GM21381 (cell line): ENCODE data around the gene CLCNKB.
"Not testable (repeated sequence)": the region's sequence is repeated elsewhere in the genome, so short reads cannot be mapped to it uniquely, and the experiment has no call there.

Experiments
- ATAC-seq: cut with Tn5 transposase; IDR thresholded peaks from one replicate; pipeline ENCODE4 v1.9.1; 2021; ENCODE audit warnings: mild to moderate bottlenecking, moderate library complexity; ENCODE audit not compliant: unreplicated experiment

The CLCNKB gene

DNA sequence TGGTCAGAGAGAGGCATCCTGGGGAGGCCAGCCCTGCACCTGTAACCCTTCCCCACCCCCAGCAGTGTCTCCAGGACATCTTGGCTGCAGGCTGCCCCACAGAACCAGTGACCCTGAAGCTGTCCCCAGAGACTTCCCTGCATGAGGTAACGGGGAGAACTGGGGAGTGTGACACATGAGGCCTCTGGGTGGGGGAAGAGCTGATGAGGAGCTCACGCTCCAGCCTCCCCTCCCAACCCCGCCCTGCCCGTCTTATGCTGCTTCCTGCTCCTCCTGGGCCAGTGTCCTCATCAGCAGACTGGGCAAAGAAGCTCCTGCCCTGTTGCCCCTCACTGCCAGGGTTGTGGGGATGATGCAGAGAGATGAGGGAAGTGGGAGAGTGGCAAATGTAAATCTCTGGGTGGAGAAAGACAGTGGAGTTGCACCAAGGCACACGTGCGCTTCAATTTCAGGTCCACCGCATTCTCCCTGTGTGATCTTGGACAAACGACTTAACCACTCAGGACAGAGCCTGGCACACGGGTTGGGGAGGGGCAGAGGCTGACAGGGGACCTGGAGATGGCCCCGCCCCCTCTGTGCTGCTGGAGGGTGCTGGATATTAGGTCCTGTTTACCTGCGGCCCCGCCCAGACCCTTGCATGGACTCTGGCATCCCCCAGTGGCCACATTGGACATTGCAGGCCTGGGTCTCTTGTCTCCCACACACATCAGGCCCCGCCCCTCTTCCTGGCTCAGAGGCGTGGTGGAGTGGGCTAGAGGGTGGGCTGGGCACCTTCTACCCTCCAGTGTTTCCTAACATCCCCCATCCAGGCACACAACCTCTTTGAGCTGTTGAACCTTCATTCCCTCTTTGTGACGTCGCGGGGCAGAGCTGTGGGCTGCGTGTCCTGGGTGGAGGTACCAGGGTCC lies 12.3 kb downstream of the CLCNKB start:
- ATAC-seq, result peak; percentile 69

DNA sequence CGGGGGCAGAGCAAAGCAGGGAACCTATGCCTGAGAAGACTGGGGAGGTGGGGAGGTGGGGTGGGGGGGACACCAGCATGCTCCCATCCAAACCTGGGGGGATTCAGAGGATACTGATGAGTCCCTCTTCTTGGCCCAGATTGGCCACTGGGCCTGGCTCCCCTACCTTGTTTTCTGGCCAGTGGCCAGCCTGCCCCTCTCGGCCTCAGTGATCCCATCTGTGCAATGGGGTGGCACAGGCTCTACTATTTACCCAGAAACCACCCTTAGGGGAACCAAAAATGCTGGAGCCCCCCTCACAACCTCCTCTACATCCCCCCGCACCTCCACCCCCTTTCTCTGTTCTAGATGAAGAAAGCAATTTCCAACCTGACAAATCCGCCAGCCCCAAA lies 12.9 kb downstream of the CLCNKB start:
- not testable (repeated sequence) for ATAC-seq

DNA sequence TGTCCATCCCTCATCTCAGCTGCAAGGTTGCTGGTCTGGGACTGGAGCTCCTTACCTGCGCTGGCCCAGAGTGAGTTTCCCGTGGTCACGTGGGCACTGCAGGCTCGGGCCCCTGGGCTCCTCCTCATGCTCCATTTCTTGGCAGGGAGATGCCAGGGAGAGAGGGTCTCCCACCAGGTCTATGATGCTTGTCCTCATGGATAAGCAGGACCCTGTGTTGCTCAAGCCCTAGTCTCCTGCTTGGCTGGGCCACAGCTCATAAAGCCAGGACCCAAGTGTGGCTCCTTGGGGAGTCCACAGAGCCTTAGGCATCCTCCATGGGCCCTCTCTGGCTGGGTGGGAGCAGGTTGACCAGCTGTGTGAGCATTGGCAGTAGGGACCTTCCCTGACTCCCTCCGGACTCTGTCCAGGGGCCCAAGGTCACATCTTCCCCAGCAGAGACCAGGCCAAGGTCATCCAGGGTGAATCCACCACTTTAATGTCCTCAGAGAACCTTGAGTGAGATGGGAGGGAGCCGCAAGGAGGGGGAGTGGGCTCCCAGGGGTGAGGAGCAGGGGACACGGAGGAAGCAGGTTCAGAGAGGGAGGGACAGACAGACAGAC lies 13.8 kb downstream of the CLCNKB start:
- ATAC-seq, result not testable (repeated sequence)

DNA sequence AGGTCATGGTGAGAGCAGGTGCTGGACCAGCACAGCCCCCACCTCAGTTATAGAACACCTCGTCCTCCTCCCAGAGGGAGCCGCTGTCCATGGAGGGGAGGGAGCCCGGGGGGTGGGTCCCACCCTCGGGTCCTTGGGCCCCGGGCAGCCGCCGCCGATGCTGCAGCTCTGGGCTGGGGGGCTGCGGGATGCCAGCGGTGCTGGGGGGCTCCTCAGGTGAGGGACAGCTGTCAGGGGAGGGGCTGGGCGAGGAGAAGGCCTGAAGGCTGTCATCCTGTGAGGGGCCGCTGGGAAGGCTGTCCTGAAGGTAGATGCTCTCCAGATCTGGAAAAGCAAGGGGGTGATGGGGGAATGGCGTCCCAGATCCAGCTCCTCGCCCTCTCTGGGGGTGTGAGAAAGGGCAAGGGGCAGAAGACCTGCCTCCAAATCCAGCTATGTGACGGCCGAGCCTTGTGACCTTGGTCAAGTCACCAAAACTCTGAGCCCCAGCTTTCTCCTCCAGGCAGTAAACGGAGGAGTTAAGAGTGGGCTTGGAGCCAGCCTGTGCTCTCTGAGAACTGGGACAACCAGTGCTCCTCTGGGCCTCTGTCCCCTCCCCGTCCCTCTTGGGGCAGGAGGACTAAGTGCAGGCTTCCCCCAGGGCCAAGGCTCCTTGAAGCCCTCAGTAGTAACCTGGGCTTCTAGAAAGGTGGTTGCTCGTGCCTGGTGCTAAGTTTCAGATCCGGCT lies 15.0 kb downstream of the CLCNKB start:
- ATAC-seq, result not testable (repeated sequence)

DNA sequence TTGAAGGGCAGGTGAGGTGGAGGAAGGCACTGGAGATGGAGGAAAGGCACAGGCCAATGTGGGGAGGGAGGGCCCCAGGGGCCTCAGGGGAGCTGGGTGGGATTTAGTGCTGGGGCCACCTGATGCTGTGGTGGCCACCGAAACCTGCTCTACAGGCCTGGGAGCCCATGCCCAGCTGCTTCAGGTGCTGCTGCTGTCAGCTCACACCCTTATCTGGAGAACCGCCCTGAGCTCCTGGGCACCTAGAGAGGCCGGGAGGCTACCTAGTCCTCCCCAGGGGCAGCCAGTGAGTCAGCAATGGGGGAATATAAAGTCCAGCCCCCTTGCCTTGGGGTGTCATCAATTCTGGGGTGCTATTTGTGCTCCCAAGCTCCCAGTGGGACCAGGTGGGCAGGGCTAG lies 17.7 kb downstream of the CLCNKB start:
- ATAC-seq, result no peak

DNA sequence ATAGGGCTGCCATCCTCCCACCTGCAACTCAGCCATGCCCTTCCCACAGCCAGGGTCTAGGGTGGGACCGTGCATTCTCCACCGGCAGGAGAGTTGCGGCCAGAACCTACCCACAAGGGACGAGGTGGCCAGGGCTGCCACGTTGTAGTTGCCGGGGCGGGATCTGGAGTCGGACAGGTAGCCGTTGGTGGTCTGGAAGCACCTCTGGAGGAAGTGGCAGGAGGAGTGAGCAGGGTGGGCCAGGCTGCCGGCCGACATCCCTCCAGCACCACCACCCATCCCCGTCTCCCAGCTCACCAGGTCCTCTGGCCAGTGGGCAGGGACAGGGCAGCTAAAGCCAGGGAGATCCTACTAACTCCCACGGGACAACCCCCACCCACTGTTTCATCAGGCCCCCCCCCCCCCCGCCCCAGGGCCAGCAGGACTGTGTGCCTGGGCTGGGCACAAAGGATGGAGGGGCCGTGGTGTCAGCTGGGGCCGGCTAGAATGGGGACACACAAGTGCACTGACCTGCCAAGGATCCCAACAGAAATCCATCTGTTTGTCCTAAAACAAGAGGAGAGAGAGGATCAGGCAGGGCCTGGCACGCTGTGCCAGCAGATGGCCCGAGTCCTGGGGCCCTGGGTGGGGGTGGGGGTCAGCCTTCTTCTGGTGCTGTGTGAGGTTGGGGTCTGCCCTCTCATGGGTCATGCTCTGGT lies 18.6 kb downstream of the CLCNKB start:
- not testable (repeated sequence) for ATAC-seq

DNA sequence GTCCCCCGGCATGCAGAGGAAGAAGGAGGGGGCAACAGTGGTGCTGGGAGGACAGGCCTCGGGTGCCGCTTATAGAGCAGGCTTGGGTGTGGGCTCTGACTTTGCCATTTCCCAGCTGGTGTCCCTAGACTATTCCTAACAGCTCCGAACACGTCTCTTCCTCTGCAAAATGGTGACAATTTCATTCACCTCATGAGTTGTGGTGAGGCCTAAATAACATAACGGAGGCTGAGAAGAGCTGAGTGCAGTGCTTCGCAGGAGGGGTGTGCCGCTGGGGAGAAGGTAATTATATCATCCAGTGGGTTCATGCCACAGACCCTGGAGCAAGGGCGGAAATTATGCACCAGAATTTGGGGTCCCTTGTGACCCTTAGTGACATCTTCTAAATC lies 19.1 kb downstream of the CLCNKB start:
- ATAC-seq, result not testable (repeated sequence)

DNA sequence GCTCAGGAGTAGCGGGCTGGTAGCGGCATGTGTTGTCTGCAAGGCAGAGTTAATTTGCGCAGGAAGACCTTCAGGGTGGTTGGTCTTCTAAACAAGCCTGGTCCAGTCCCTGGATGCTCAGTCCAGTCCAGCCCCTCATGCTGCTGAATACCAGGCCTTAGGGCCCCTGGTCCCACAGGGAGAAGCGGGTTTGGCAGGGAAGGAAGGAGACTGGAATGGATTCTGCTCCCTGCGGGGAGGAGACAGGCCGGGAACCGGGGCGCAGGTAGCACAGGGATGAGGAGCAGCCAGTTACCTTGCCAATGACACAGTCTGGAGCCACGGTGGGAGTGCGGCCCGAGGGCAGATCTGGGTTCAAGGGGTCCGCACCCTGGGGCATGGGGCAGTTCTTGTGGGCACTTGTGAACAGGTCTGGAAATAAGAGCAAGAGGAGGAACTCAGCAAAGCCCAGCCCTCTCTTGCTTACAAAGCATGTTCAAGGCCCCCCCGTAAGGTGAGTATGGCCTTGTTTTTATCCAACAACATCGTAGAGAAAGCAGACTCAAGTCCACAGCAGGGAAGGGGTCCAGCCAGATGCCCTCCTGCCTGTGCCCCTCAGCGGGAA lies 19.7 kb downstream of the CLCNKB start:
- ATAC-seq, result no peak

DNA sequence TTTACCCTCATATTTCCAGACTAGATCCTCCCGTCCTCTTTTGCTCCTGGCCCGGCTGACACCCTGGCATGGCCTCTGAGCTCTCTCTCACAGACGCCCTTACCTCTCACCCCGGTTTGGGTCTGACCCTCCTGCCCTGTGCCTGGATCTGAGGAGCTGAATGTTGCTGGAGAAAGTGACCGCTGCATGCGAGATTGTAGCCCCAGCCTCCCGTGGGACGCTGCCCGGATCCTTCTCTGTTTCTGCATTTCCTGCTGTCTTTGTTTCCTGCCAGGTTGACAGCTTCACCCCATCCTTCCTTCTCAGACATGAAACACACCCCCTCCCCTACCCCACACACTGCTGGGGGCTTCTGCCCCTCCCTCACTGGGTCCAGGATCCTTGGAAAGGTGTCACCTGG lies 20.3 kb downstream of the CLCNKB start:
- no peak for ATAC-seq

DNA sequence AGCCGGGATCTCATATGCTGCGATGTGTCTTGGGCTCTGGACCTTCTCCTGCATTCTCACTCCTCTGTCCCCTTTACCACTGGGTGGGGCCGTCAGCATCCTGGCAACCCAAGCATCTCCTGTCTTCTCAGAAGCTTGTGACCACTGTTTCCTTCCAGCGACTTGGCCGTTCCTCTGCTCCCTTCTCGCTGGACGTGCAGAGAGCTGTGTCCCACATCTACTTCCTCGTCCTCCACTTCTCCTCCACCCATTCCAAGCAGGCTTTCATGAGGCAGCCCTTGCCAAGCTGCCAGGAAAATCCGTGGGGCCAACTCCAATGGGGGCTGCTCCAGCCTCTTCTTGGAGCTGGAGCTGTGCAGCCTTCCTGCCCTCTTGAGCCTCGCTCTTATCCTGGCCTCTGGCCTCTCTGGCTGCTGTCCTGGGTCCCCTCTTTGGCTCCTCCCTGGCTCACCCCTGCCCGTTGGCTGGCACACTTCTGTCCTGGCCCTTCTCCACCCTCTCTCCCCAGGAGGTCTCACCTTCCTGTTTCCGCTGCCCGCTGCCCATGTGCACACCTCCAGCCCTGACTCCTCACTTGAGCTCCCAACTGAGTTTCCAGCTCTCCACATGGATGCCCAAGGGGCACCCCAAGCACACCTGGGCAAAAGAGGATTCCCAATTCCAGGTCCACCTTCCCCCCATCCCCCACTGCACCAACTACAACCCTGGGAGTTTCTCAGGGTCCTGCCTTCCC lies 21.1 kb downstream of the CLCNKB start:
- no peak for ATAC-seq

DNA sequence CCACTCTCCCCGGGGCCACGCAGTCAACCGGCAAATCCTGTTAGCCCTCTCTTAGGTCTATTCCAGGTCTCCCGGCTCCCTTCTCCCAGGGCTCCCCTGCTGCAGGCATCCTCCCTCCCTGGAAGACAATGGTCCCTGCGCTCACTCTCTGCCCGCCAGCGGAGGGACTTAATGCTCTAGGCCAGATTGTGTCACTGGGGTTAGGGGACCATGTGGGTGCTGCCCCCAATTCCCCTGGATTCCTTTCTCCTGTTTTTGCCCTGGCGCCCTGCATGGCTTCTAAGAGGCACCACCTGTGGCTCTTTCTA lies 21.6 kb downstream of the CLCNKB start:
- no peak for ATAC-seq

DNA sequence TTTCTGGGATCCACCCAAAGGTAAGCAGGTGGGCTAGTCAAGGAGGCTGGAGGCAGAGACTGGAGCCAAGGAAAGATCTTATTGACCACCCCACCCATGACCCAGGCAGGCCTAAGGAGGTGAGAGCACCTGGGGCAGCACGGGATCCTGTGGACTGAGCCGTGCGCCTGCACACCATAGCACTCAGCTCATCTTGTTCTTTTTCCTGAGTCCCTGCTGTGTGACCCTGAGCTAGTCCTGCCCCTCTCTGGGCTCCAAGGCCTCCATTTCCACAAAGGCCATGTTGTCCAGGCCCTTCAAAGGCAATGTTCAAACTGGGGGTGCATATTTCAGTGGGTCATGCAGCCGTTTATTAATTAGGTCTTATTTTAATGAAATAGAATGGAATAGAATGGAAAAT lies 22.7 kb downstream of the CLCNKB start:
- no peak for ATAC-seq

DNA sequence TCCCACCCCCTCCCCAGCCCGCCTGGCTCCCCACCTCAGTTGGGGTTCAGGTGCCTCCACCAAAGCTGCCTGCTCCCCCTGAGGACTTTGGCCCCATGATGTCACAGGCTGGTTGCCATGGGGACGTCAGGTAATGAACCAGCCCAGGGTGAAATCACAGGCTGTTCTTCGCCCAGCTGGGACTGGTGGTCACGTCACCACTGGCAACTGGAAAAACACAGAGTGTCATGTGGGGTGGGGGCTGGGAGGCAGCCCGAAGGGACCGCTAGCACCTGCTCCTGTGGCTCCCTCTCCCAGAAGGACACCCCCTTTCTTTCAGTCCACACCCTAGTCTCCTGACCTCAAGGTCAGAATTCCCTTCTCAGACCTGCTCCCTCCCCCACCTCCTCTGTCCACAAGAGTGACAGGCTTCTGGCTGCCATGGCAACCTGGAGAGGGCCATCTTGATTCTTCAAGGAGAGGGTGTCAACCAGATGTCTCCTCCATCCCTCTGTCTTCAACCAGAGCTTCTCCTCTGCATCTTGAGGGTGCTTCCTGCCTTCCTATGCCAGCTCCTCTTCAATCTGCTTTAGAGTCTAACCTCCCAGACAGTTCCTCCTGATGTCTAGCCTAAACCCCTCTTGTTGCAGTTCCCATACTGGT lies 23.7 kb downstream of the CLCNKB start:
- no peak for ATAC-seq

DNA sequence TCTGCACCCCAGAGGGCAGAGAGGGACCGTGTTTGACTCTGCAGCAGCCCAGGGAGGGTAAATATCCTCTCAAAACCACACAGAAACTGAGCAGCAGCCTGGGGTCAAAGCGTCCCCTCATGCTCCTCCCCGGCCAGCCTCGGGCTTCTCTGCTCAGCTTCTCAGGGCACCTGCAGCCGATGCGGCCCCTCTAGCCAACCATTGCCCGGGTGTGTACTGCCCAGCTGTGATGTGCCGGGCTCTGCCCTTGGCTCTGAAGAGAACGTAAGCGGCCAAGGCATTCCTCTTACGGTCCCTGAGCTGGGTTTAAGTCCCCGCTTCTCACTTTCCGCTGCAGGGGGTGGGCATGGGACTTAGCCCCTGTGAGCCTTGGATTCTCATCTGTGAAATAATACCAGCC lies 24.4 kb downstream of the CLCNKB start:
- ATAC-seq, result no peak

DNA sequence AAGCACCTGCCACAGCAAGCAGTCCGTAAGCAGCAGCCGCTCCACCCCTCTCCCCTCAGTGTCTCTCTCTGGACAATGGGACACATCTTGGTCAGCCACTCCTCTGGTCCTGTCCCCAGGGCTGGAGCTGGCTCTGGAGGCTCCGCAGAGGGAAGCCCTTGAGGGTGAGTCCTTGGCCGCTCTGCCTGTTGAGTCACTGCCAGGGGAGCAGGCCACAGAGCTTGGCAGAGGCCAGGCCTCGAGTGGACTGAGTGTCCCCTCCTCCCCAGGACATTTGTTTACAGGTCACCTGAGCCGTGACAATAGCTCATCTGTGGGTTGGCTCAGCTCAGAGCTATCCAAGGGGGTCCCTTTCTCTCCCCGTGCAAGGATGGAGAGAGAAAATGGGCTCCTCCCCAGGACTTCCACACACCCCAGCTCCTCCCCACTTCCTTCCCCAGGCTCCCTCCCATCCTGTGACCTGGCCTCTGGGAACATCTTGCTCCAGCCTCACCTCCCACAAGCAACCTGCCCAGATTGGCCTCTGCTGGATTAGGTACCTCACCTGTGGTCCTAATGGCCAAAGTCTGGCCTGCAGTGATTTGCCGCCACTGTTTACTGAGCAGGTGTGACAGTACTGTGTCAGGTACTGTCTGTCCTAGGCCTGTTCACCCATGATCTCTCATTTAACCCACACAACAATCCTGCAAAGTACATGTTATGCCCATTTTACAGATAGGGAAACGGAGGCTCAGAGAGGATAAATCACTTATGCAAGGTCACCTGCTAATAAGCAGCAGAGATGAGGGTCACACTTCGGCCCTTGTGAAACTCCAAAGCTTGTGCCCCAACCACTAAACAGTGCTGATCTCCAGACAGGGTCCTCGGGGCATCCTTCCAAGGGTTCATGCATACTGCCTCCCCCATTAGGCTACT lies 25.0 kb downstream of the CLCNKB start:
- ATAC-seq, result no peak

DNA sequence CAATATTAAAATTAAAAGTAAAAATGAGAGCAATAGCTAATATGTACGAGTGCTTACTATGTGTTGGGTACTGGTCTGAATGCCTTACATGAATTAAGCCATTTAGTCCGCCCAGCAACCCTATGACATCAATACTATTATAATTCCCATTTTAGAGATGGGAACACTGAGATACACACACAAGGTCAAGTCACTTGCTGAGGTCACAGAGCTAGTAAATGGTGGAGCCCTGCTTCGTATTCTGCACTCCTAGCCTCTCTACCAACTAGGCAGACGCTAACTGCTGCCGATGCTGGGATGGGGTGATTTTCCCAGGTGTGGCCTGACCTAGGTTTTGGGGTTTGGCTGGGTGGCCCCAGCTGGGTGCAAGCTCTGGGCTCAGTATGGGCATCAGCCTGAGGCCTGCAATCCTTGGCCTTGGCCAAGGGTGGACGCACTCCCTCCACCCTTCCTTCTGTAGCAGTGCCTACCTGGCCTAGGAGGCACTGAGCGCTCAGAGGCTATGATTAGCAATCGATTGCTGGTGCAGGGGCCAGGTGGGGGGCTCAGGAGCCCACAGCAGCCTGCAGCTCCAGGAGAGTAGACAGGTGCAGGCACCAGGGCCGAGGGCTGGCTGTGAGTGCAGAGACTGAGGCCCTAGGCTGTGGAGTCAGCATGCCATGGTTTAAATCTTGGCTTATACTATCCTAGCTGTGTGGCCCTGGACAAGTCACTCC lies 27.2 kb downstream of the CLCNKB start:
- no peak for ATAC-seq

DNA sequence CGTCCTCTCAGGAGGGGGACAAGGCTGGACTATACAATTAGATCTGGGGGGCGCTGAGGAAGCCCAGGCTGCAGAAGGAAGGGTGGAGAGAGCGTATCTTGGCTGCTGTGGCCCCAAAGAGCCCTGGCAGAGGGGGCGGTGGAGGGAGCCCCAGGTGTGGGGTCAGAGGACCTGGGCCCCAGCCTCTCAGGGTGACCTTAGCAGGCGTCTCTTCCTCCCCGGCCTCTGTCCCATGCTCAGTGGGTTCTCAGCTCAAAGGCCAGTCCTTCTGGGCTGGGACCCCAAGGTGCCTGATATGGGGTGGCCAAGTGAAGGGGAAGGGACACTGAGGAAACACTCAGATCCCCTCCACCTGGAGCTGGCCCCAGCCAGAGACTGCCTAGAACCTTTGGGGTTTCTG lies 28.0 kb downstream of the CLCNKB start:
- ATAC-seq, result no peak

DNA sequence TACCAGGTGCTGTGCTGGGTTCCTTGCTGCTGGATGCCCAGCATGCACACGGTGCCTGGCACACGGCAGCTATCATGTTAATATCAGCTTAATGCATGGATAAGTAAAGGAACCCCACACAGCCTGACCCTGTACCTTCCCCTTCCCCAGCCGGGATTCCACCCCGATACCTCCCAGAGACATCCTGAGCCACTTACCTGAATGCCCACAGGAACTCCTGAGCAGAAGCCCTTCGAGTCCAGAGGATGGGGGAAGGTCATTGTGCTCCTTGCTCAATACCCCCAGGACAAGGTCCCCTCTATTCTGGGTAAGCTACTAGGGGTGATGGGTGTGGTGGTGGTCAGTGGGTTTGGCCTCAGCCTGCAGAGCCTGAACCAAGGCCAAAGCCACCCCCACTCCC lies 28.5 kb downstream of the CLCNKB start:
- ATAC-seq, result no peak
